HepG2 (cell line): Measurements from ENCODE around the gene GP9.

Experiments
- ATF1 ChIP-seq: IDR thresholded peaks from 2 replicates; pipeline ENCODE4 v1.6.1; 2016; ENCODE audit warnings: mild to moderate bottlenecking, control low read depth
- CTCF ChIP-seq: sonication (generic); formaldehyde crosslinking; IDR thresholded peaks from 2 replicates; pipeline ENCODE4 v1.5.0; 2020; ENCODE audit warnings: mild to moderate bottlenecking, missing genetic modification reagents, moderate library complexity
- FOXM1 ChIP-seq: sonication (generic); formaldehyde crosslinking; IDR thresholded peaks from 2 replicates; pipeline ENCODE4 v1.5.0; 2020; ENCODE audit warnings: missing genetic modification reagents
- GTF2F1 ChIP-seq: fragments of 150-350 bp; IDR thresholded peaks from 2 replicates; pipeline ENCODE4 v1.6.1; 2014; ENCODE audit warnings: low read length
- NCOA5 ChIP-seq: sonication (generic); formaldehyde crosslinking; IDR thresholded peaks from 2 replicates; pipeline ENCODE4 v1.4.0; 2020; ENCODE audit warnings: missing genetic modification reagents
- NFE2L2 ChIP-seq: fragments of 150-350 bp; IDR thresholded peaks from 2 replicates; pipeline ENCODE4 v1.6.1; 2014; ENCODE audit warnings: low read length
- POLR2A ChIP-seq, 2 experiments: IDR thresholded peaks; 2 replicates each; pipeline ENCODE4 v1.6.1; 2011; ENCODE audit warnings: low read depth in 2 of 2, low read length in 2 of 2, mild to moderate bottlenecking in 1 of 2, moderate library complexity in 1 of 2; ENCODE audit not compliant: insufficient read depth in 1 of 2
- SPEN ChIP-seq: sonication (generic); formaldehyde crosslinking; IDR thresholded peaks from 2 replicates; pipeline ENCODE4 v1.5.1; 2020; ENCODE audit warnings: low read depth, mild to moderate bottlenecking, missing genetic modification reagents
- TOE1 ChIP-seq: sonication (generic); formaldehyde crosslinking; IDR thresholded peaks from 2 replicates; pipeline ENCODE4 v1.4.0; 2020; ENCODE audit warnings: mild to moderate bottlenecking, missing genetic modification reagents
- ZBTB2 ChIP-seq: sonication (generic); formaldehyde crosslinking; IDR thresholded peaks from 2 replicates; pipeline ENCODE4 v1.8.0; 2022; ENCODE audit warnings: low read depth, missing genetic modification reagents
- ZNF776 ChIP-seq: sonication (generic); formaldehyde crosslinking; IDR thresholded peaks from 2 replicates; pipeline ENCODE4 v1.4.0; 2020; ENCODE audit warnings: mild to moderate bottlenecking, missing genetic modification reagents
- ZSCAN12 ChIP-seq: sonication (generic); formaldehyde crosslinking; IDR thresholded peaks from 2 replicates; pipeline ENCODE4 v1.9.0; 2021; ENCODE audit warnings: mild to moderate bottlenecking, missing genetic modification reagents
- TF ChIP-seq, protein P1 (sequence below), 2 experiments: IDR thresholded peaks; 2 replicates each; pipeline ENCODE4 v1.6.1; 2011 to 2012; ENCODE audit warnings: low read length in 2 of 2, borderline replicate concordance in 1 of 2, low read depth in 1 of 2, mild to moderate bottlenecking in 1 of 2, moderate library complexity in 1 of 2

DNA sequence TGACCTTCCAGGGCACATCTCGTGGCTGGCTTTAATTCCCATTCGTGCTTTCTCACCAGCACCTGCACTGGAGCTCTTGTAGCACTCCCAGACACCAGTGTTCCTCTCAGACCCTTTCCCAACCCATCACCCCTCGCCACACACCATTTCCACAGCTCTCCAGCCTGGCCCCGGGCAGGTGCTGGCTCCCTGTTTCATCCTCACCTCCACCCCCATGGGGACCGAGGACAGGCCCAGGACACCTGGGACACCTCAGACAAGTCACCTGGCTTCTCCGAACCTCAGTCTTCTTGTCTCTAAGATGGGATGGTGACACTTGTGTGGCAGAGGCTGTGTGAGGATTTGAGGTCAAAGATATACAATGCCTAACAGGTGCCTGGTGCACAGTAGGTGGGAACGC lies 27.4 kb upstream of the GP9 start:
- no peak for TF ChIP-seq ZSCAN12 (CRISPR knock-in tag)
- TF ChIP-seq ZBTB2 (CRISPR knock-in tag): no peak
- no peak for TF ChIP-seq SPEN (CRISPR knock-in tag)
- no peak for TF ChIP-seq POLR2A (IDR thresholded peaks at IDR 0.05; ENCODE audit: insufficient read depth in 1 of 2, low read depth in 2 of 2, low read length in 2 of 2)
- TF ChIP-seq NCOA5 (CRISPR knock-in tag): no peak
- no peak for TF ChIP-seq GTF2F1
- TF ChIP-seq CTCF (CRISPR knock-in tag): no peak
- no peak for TF ChIP-seq NFE2L2
- TF ChIP-seq, protein P1, sequence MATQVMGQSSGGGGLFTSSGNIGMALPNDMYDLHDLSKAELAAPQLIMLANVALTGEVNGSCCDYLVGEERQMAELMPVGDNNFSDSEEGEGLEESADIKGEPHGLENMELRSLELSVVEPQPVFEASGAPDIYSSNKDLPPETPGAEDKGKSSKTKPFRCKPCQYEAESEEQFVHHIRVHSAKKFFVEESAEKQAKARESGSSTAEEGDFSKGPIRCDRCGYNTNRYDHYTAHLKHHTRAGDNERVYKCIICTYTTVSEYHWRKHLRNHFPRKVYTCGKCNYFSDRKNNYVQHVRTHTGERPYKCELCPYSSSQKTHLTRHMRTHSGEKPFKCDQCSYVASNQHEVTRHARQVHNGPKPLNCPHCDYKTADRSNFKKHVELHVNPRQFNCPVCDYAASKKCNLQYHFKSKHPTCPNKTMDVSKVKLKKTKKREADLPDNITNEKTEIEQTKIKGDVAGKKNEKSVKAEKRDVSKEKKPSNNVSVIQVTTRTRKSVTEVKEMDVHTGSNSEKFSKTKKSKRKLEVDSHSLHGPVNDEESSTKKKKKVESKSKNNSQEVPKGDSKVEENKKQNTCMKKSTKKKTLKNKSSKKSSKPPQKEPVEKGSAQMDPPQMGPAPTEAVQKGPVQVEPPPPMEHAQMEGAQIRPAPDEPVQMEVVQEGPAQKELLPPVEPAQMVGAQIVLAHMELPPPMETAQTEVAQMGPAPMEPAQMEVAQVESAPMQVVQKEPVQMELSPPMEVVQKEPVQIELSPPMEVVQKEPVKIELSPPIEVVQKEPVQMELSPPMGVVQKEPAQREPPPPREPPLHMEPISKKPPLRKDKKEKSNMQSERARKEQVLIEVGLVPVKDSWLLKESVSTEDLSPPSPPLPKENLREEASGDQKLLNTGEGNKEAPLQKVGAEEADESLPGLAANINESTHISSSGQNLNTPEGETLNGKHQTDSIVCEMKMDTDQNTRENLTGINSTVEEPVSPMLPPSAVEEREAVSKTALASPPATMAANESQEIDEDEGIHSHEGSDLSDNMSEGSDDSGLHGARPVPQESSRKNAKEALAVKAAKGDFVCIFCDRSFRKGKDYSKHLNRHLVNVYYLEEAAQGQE (IDR thresholded peaks at IDR 0.05; ENCODE audit: borderline replicate concordance in 1 of 2, low read depth in 1 of 2, low read length in 2 of 2): no peak
- no peak for TF ChIP-seq FOXM1 (CRISPR knock-in tag)
- TF ChIP-seq TOE1 (CRISPR knock-in tag): no peak
- TF ChIP-seq ZNF776 (CRISPR knock-in tag): no peak
- TF ChIP-seq ATF1 (CRISPR knock-in tag): no peak
